ENCODE data around the gene SNRPA.
"Not testable (repeated sequence)": the region's sequence is repeated elsewhere in the genome, so short reads cannot be mapped to it uniquely, and the experiment has no call there.

- not testable (repeated sequence) for TF ChIP-seq CTCF (IDR thresholded peaks at IDR 0.05; ENCODE audit: poor library complexity); EZH2 (IDR thresholded peaks at IDR 0.05; ENCODE audit: borderline replicate concordance); EZH2phosphoT487 (IDR thresholded peaks at IDR 0.05; ENCODE audit: low read depth, severe bottlenecking, unreplicated experiment)
These were observed 20.3 kb downstream of the SNRPA start for GRCh38 chr19:40771101-40771862.
